Right hindlimb (tissue), 1 donor: ENCODE measurements around the gene KTI12.
"Not testable (repeated sequence)": the region's sequence is repeated elsewhere in the genome, so short reads cannot be mapped to it uniquely, and the experiment has no call there.

Experiments used
- DNase-seq: peaks from one replicate; pipeline ENCODE4 v3.0.0-alpha.2; 2018

Gene KTI12

GRCh38 chr1:52037909-52038308 is 4.3 kb upstream of the KTI12 start:
- DNase-seq: no peak

GRCh38 chr1:52037402-52037814 is 3.8 kb upstream of the KTI12 start:
- no peak for DNase-seq

- DNase-seq: no peak
Measured at GRCh38 chr1:52034050-52034384, 407 bp upstream of the KTI12 start.

- DNase-seq: peak; percentile 32
Measured at GRCh38 chr1:52032785-52033131, 852 bp downstream of the KTI12 start.

- no peak for DNase-seq
Measured at GRCh38 chr1:52032124-52032784, 1.4 kb downstream of the KTI12 start.

GRCh38 chr1:52028839-52029238 is 4.8 kb downstream of the KTI12 start:
- DNase-seq: not testable (repeated sequence)

- no peak for DNase-seq
Measured at GRCh38 chr1:52028328-52028727, 5.3 kb downstream of the KTI12 start.

GRCh38 chr1:52026278-52026677 is 7.3 kb downstream of the KTI12 start:
- DNase-seq: no peak

GRCh38 chr1:52022133-52022532 is 11.5 kb downstream of the KTI12 start:
- no peak for DNase-seq

- no peak for DNase-seq
Measured at GRCh38 chr1:52008071-52008809, 25.4 kb downstream of the KTI12 start.

GRCh38 chr1:52007215-52008002 is 26.2 kb downstream of the KTI12 start:
- DNase-seq: no peak

- DNase-seq: not testable (repeated sequence)
Measured at GRCh38 chr1:52006081-52006553, 27.5 kb downstream of the KTI12 start.

GRCh38 chr1:52005548-52005947 is 28.1 kb downstream of the KTI12 start:
- not testable (repeated sequence) for DNase-seq

- DNase-seq: no peak
Measured at GRCh38 chr1:52003877-52004276, 29.7 kb downstream of the KTI12 start.

- peak; percentile 28 for DNase-seq
Measured at GRCh38 chr1:52002038-52002917, 31.3 kb downstream of the KTI12 start.

GRCh38 chr1:51998701-51999100 is 34.9 kb downstream of the KTI12 start:
- DNase-seq: no peak

- no peak for DNase-seq
Measured at GRCh38 chr1:51997974-51998382, 35.6 kb downstream of the KTI12 start.

GRCh38 chr1:51990478-51990965 is 43.1 kb downstream of the KTI12 start, which contains the start of gene RAB3B:
RAB3B (minus strand) TSS chr1:51990700; CDS start chr1:51977117, 13,583 bp downstream.
- peak; percentile 63 for DNase-seq

- DNase-seq: no peak
Measured at GRCh38 chr1:51989582-51990477, 43.8 kb downstream of the KTI12 start.

- DNase-seq: no peak
Measured at GRCh38 chr1:51988254-51988653, 45.4 kb downstream of the KTI12 start.

GRCh38 chr1:51986718-51987117 is 46.9 kb downstream of the KTI12 start:
- DNase-seq: no peak
